Stimulated activated CD4-positive, alpha-beta T cell treated with anti-CD3 and anti-CD28 coated beads, Interleukin-2, amount 100 ng/mL, for 48 hours (primary cell): Measurements from ENCODE around the gene GRID1.

Source experiments
- DNase-seq, 2 donors: peaks; one replicate each; pipeline ENCODE4 v3.0.0-alpha.2; 2020

The GRID1 gene

GRCh38 chr10:86310702-86311101, 55.9 kb downstream of the GRID1 start:
- DNase-seq, result no peak

- no peak for DNase-seq
These were observed 56.3 kb downstream of the GRID1 start for GRCh38 chr10:86310291-86310690.

GRCh38 chr10:86308056-86308455, 58.5 kb downstream of the GRID1 start:
- DNase-seq, result no peak

- no peak for DNase-seq
These were observed 59.8 kb downstream of the GRID1 start for GRCh38 chr10:86306628-86307278.

- DNase-seq, result no peak
These were observed 61.1 kb downstream of the GRID1 start for GRCh38 chr10:86305521-86305920.

- no peak for DNase-seq
These were observed 62.2 kb downstream of the GRID1 start for GRCh38 chr10:86304436-86304835.

GRCh38 chr10:86303626-86304025, 63.0 kb downstream of the GRID1 start:
- DNase-seq, result no peak

GRCh38 chr10:86301971-86302370, 64.6 kb downstream of the GRID1 start:
- DNase-seq, result no peak

- DNase-seq, result no peak
These were observed 65.4 kb downstream of the GRID1 start for GRCh38 chr10:86300931-86301830.

- DNase-seq, result no peak
These were observed 66.1 kb downstream of the GRID1 start for GRCh38 chr10:86300399-86300925.

GRCh38 chr10:86299562-86299961, 67.0 kb downstream of the GRID1 start:
- DNase-seq, result no peak

GRCh38 chr10:86298501-86299001, 68.0 kb downstream of the GRID1 start:
- DNase-seq, result no peak

GRCh38 chr10:86295791-86296190, 70.8 kb downstream of the GRID1 start:
- DNase-seq, result no peak

- DNase-seq, result no peak
These were observed 71.2 kb downstream of the GRID1 start for GRCh38 chr10:86295351-86295750.

- DNase-seq, result no peak
These were observed 72.0 kb downstream of the GRID1 start for GRCh38 chr10:86294346-86295265.

- no peak for DNase-seq
These were observed 73.2 kb downstream of the GRID1 start for GRCh38 chr10:86293396-86293791.

- no peak for DNase-seq
These were observed 73.9 kb downstream of the GRID1 start for GRCh38 chr10:86292462-86293395.

- DNase-seq, result no peak
These were observed 74.8 kb downstream of the GRID1 start for GRCh38 chr10:86291616-86292340.

GRCh38 chr10:86290933-86291615, 75.5 kb downstream of the GRID1 start:
- no peak for DNase-seq

- DNase-seq, result no peak
These were observed 77.1 kb downstream of the GRID1 start for GRCh38 chr10:86289577-86289868.
